K562 (cell line): Measurements from ENCODE around the gene COL9A2. TPM values are rescaled to one million over a fixed set of nuclear protein-coding genes. Genes with fewer than 3 reads are reported as not detected.
"Not testable (repeated sequence)": the region's sequence is repeated elsewhere in the genome, so short reads cannot be mapped to it uniquely, and the experiment has no call there.

Experiments used
- ATAC-seq: fragments of 200-7000 bp; cut with Tn5 transposase; 3 replicates; pipeline ENCODE4 v1.9.1; 2020; ENCODE audit warnings: moderate library complexity
- BruUV-seq: library from RNA; stranded (reverse); fragments of 400-500 nt; replicated peaks from 2 replicates; lab custom pipeline; 2021; lab: Mats Ljungman, UMichigan
- CTCF ChIA-PET: fragments of 300-600 bp; formaldehyde crosslinking; extraction: SDS; loops from one replicate; lab custom pipeline; 2021; ENCODE audit warnings: low intra/inter-chr PET ratio; lab: Yijun Ruan, JAX
- POLR2A ChIA-PET: fragments of 300-600, 350-650 bp; sonication (Branson Sonifier 250); formaldehyde crosslinking; extraction: SDS; loops from one replicate; lab custom pipeline; 2021; ENCODE audit warnings: antibody characterized with exemption, inconsistent platforms; lab: Yijun Ruan, JAX
- DNase-seq, 4 experiments: peaks; one replicate each; pipeline versions ENCODE4 v3.0.0 to v3.0.0-alpha.2; 2011 to 2018; ENCODE audit warnings: low spot score in 3 of 4, mixed read lengths in 3 of 4; ENCODE audit errors: extremely low read depth in 1 of 4
- FAIRE-seq: peaks from 2 replicates; lab custom pipeline; 2011; peaks lifted over from hg19 to GRCh38; lab: Jason Lieb, UNC
- H2AFZ ChIP-seq: 2 replicates; pipeline ENCODE4 v1.6.0; 2011; ENCODE audit warnings: low read depth, low read length, control low read depth, inconsistent platforms
- H3K27ac ChIP-seq: fragments of 200-600 bp; 3 replicates; pipeline ENCODE4 v1.8.0; 2011; ENCODE audit warnings: low read depth, mild to moderate bottlenecking, control low read depth, inconsistent platforms, low read length, moderate library complexity, mixed read lengths; ENCODE audit errors: extremely low read depth
- H3K27me3 ChIP-seq, 2 experiments: fragments of 300-600 bp in 1 of 2; 2 replicates in 1 of 2; 3 replicates in 1 of 2; pipeline versions ENCODE4 v1.6.0 to v1.8.0; 2011; ENCODE audit warnings: inconsistent platforms in 2 of 2, low read length in 2 of 2, mild to moderate bottlenecking in 1 of 2, mixed read lengths in 1 of 2, moderate library complexity in 1 of 2; ENCODE audit not compliant: control insufficient read depth in 2 of 2, insufficient read depth in 2 of 2
- H3K36me3 ChIP-seq: fragments of 300-600 bp; 3 replicates; pipeline ENCODE4 v1.8.0; 2011; ENCODE audit warnings: mild to moderate bottlenecking, low read length, inconsistent platforms; ENCODE audit not compliant: control insufficient read depth, insufficient read depth
- H3K4me1 ChIP-seq, 2 experiments: fragments of 200-600 bp in 1 of 2; replicated peaks in 1 of 2; 2 replicates in 1 of 2; 3 replicates in 1 of 2; pipeline versions ENCODE4 v1.5.1 to v1.8.0; 2011; ENCODE audit warnings: inconsistent platforms in 2 of 2, low read length in 2 of 2, mild to moderate bottlenecking in 1 of 2, mixed read lengths in 1 of 2, moderate library complexity in 1 of 2; ENCODE audit not compliant: control insufficient read depth in 2 of 2, insufficient read depth in 2 of 2
- H3K4me2 ChIP-seq: 2 replicates; pipeline ENCODE4 v1.6.1; 2011; ENCODE audit warnings: low read length, control low read depth, inconsistent platforms, mixed read lengths; ENCODE audit not compliant: insufficient read depth
- H3K4me3 ChIP-seq: fragments of 200-600 bp; sonication (generic), shearing (Covaris generic); 2 replicates; pipeline ENCODE4 v1.5.1; 2016; ENCODE audit warnings: control low read depth, inconsistent platforms
- H3K79me2 ChIP-seq: fragments of 200-600 bp; 3 replicates; pipeline ENCODE4 v1.8.0; 2011; ENCODE audit warnings: low read length, inconsistent platforms; ENCODE audit not compliant: control insufficient read depth, insufficient read depth
- H3K9ac ChIP-seq, 2 experiments: 2 replicates each; pipeline versions ENCODE4 v1.6.0 to v1.6.1; 2011; ENCODE audit warnings: low read depth in 2 of 2, low read length in 2 of 2, control low read depth in 1 of 2, inconsistent platforms in 1 of 2, mild to moderate bottlenecking in 1 of 2, mixed read lengths in 1 of 2; ENCODE audit not compliant: insufficient read depth in 1 of 2
- H3K9me1 ChIP-seq: one replicate; pipeline ENCODE4 v1.6.0; 2011; ENCODE audit warnings: inconsistent platforms, mild to moderate bottlenecking, low read length, moderate library complexity; ENCODE audit not compliant: control insufficient read depth, insufficient read depth
- H3K9me3 ChIP-seq: replicated peaks from 2 replicates; pipeline ENCODE4 v1.5.1; 2011; ENCODE audit warnings: low read depth, low read length, inconsistent platforms; ENCODE audit not compliant: control insufficient read depth, insufficient read depth
- H4K20me1 ChIP-seq: replicated peaks from 2 replicates; pipeline ENCODE4 v1.6.1; 2011; ENCODE audit warnings: low read length, inconsistent platforms, mixed read lengths; ENCODE audit not compliant: control insufficient read depth, insufficient read depth
- CBX3 ChIP-seq, 2 experiments: IDR thresholded peaks; 1 replicate in 1 of 2; 2 replicates in 1 of 2; pipeline ENCODE4 v1.6.1; 2012; ENCODE audit warnings: inconsistent platforms in 2 of 2, low read length in 2 of 2, borderline replicate concordance in 1 of 2, control low read depth in 1 of 2
- CBX5 ChIP-seq: IDR thresholded peaks from 2 replicates; pipeline ENCODE4 v1.6.1; 2014; ENCODE audit warnings: low read depth, borderline replicate concordance
- CEBPB ChIP-seq: fragments of 450-650 bp; IDR thresholded peaks from 2 replicates; pipeline ENCODE4 v1.6.1; 2016; ENCODE audit warnings: missing genetic modification characterization, missing compliant biosample characterization
- CEBPG ChIP-seq, 3 experiments: fragments of 200-800 bp in 1 of 3; sonication (Bioruptor generic) in 1 of 3; sonication (generic) in 1 of 3; formaldehyde crosslinking in 1 of 3; IDR thresholded peaks in 2 of 3; conservative IDR thresholded peaks in 1 of 3; 2 replicates each; pipeline versions ENCODE4 v1.6.1 to v1.8.0; 2016 to 2022; ENCODE audit warnings: missing compliant biosample characterization in 2 of 3, missing genetic modification characterization in 2 of 3, mild to moderate bottlenecking in 1 of 3, missing genetic modification reagents in 1 of 3
- TAL1 ChIP-seq: fragments of 450-650 bp; IDR thresholded peaks from 2 replicates; pipeline ENCODE4 v1.6.1; 2016; ENCODE audit warnings: mild to moderate bottlenecking
- TRIM28 ChIP-seq: fragments of 450-650 bp; IDR thresholded peaks from 2 replicates; pipeline ENCODE4 v1.6.1; 2017
- ZNF280A ChIP-seq: fragments of 450-650 bp; IDR thresholded peaks from 2 replicates; pipeline ENCODE4 v1.6.1; 2018; ENCODE audit warnings: mild to moderate bottlenecking, low read depth; ENCODE audit not compliant: partially characterized antibody
- WGBS: fragments of 100-300 bp; shearing (Covaris generic); methylation state at CpG from one replicate; pipeline ENCODE4 v1.1.6; 2016; ENCODE audit warnings: low coverage, mixed read lengths; ENCODE audit not compliant: insufficient coverage; ENCODE audit errors: missing lambda C conversion rate; 5-methylcytosine and 5-hydroxymethylcytosine counted together
- in situ Hi-C: fragments of 300-500 bp; cut with MboI; formaldehyde crosslinking; loops from 4 replicates; pipeline ENCODE4 v1.15.0; 2018; ENCODE audit warnings: inconsistent platforms, mixed read lengths
- intact Hi-C: fragments of 100-400 bp; cut with micrococcal nuclease; formaldehyde crosslinking; loops from 2 replicates; pipeline ENCODE4 v1.14.2; 2022
- polyA plus RNA-seq, 8 experiments: library from polyadenylated mRNA; depleted of rRNA in 4 of 8; stranded (reverse) in 5 of 8; unstranded in 3 of 8; fragments of >200 nt; fragmentation: Nextera tagmentation in 2 of 8; fragmentation: Illumina TruSeq in 1 of 8; extraction: Ambion mirVana in 2 of 8; extraction: Trizol in 1 of 8; gene quantifications; 2 replicates each; pipeline versions ENCODE4 v1.2.1 to v1.2.3, GENCODE V29; 2011 to 2014; ENCODE audit warnings: inconsistent platforms in 1 of 8, missing spikeins in 1 of 8
- total RNA-seq, 7 experiments: library from RNA; depleted of rRNA in 6 of 7; stranded (reverse); fragments of >200 nt in 6 of 7; fragmentation: Illumina TruSeq in 2 of 7; extraction: Trizol in 2 of 7; gene quantifications; 2 replicates each; pipeline versions ENCODE4 v1.2.1 to v1.2.3, GENCODE V29; 2011 to 2021; ENCODE audit warnings: low replicate concordance in 1 of 7

The COL9A2 gene
- total and polyA plus RNA-seq, 9 of the 15 experiments (the other 6 are each of a cell fraction or from before 2014, with no cell fraction given): 0.03 to 2.2 (median 0.31) TPM

DNA sequence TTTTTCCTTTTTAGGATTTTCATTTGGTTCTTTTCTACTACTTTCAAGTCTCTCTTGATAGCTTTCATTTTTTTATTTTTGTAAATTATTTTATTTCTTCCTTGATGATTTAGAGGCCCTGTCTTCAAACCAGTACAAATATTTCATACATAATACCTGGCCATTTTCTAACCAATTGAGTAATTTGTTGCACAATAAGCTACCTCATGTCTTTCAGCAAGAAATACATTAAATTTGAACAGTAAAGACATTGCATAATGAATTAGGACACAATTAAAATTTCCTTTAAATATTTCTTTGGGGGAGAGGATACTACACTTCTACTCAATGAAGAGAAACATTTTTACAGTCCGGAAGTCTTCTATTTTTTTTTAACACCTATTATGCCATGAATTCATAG lies 15.6 kb upstream of the COL9A2 start:
- CTCF ChIA-PET: no interaction called here
- no peak for ATAC-seq
- Histone ChIP-seq H3K9me1 (no peaks in the 10 kb centered on the region), H4K20me1 (no peaks in the 10 kb centered on the region), H2AFZ (0 out of 2 replicates have a peak overlapping the region, but pooled peaks have one; percentile 52), H3K4me3 (no peak overlapping the region), H3K9ac (no peak overlapping the region), H3K9me3 (no peaks in the 10 kb centered on the region), H3K79me2 (no peaks in the 10 kb centered on the region), H3K27me3 (no peaks in the 10 kb centered on the region), H3K4me1 (no peaks in the 10 kb centered on the region; a peak in 2 of 5 replicates), H3K27ac (no peak overlapping the region), H3K4me2 (no peak overlapping the region), H3K36me3 (no peaks in the 10 kb centered on the region)
- no peak for FAIRE-seq
- POLR2A ChIA-PET: interaction anchor here (0.8 kb wide), 1 partner anchor 256 kb away, joined by 3 read pairs; no protein-coding TSS in a partner anchor
- BruUV-seq: no TSS peak
- intact Hi-C loops (no loop called here), in situ Hi-C loops (no loop called here)
- TF ChIP-seq TAL1: no peak
- no peak for TF ChIP-seq CEBPG (CRISPR knock-in tag; IDR thresholded peaks at IDR 0.05)
- TF ChIP-seq CEBPG (tag; conservative IDR thresholded peaks at IDR 0.05 in 1 of 2, IDR thresholded peaks at IDR 0.05 in 1 of 2): peak; percentile 48 to 71
- TF ChIP-seq CEBPB (tag): peak; percentile 67
- no peak for DNase-seq
- WGBS: 48% methylated on average over 1 of the region's 1 CpG

DNA sequence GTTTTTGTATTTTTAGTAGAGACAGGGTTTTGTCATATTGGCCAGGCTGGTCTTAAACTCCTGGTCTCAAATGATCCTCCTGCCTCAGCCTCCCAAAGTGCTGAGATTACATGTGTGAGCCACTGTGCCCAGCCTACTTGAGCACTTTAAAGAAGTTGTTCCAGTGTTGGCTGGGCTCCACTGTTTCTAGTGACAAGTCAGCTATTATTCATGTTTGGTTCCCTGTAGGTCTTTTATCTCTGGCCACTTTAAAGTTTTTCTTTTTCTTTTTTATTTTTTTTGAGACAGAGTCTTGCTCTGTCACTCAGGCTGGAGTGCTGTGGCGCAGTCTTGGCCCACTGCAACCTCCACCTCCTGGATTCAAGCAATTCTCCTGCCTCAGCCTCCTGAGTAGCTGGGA lies 14.3 kb upstream of the COL9A2 start:
- not testable (repeated sequence) for H3K4me2 ChIP-seq

More for the DNA sequence above, 14.3 kb upstream of the COL9A2 start:
- not testable (repeated sequence) for DNase-seq, H3K36me3 ChIP-seq, H2AFZ ChIP-seq, H3K9ac ChIP-seq, H3K4me1 ChIP-seq
- TF ChIP-seq ZNF280A (peak; percentile 53), CBX5 (peak; percentile 56; the same call in 1 of the 2 replicates), TRIM28 (peak; percentile 52; the same call in 1 of the 2 replicates), CBX3 (IDR thresholded peaks at IDR 0.05; ENCODE audit: borderline replicate concordance in 1 of 2, low read length in 2 of 2) (peak in 1 of 2 experiments; percentile 78; a peak in 2 of 3 replicates)
- TF ChIP-seq, all 486 proteins: peak for 4; not testable (repeated sequence) for 482
- CTCF ChIA-PET, FAIRE-seq, BruUV-seq, H3K9me3 ChIP-seq, H3K27ac ChIP-seq, intact Hi-C loops, H3K27me3 ChIP-seq, H3K4me3 ChIP-seq, H4K20me1 ChIP-seq, ATAC-seq, H3K79me2 ChIP-seq, H3K9me1 ChIP-seq, in situ Hi-C loops: not testable (repeated sequence)
- WGBS: 91% methylated on average over 1 of the region's 1 CpG
- POLR2A ChIA-PET: interaction anchor here (0.6 kb wide), 1 partner anchor 57 kb away, joined by 4 read pairs; no protein-coding TSS in a partner anchor
